RPMI8226 (cell line): ENCODE data around the gene CYTL1.
A peak's percentile ranks its signal among the peaks of the same experiment; 100 is the strongest.

ENCODE experiments used
- DNase-seq: peaks from one replicate; pipeline ENCODE4 v3.0.0-alpha.2; 2015

The CYTL1 gene

DNA sequence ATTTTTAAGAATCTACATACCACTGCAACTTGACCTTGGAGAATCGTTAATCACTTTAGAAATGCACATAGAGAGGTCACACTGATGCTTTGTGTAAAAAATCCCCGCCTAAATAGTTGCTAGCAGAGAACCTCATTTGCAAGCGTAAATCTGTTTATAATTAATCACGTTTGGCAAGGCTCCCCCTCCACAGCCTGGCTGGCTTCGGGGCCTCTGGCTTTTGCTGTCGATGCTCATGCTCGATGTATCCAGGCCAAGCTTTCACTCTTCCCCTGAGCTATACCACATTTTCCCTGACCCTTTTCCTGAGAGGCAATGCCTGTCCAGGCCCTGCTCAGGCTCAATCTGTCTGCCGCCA lies 23.4 kb downstream of the CYTL1 start:
- no peak for DNase-seq

GRCh38 chr4:4995103-4995907 lies 24.0 kb downstream of the CYTL1 start:
- DNase-seq, result peak; percentile 57

- no peak for DNase-seq
Measured at GRCh38 chr4:4994312-4995097, 24.8 kb downstream of the CYTL1 start.

DNA sequence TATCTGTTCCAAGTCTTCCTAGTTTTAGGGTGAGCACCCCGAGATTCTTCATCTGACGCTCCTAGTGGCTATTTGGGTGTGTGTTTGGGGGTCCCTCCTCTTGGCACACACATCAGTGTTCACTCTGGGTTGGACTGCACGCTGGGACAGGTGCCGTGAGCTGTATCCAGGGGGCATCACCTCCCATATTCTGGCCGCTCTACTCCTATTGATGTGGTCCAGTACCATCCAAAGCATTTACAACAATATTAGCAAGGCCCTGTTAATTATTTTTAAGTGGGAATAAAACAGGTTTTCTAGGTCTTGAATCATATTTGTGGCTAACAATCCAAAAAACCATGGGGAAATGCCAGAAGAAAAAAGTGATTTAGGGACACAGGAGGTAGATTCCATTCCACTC lies 26.4 kb downstream of the CYTL1 start:
- no peak for DNase-seq

DNA sequence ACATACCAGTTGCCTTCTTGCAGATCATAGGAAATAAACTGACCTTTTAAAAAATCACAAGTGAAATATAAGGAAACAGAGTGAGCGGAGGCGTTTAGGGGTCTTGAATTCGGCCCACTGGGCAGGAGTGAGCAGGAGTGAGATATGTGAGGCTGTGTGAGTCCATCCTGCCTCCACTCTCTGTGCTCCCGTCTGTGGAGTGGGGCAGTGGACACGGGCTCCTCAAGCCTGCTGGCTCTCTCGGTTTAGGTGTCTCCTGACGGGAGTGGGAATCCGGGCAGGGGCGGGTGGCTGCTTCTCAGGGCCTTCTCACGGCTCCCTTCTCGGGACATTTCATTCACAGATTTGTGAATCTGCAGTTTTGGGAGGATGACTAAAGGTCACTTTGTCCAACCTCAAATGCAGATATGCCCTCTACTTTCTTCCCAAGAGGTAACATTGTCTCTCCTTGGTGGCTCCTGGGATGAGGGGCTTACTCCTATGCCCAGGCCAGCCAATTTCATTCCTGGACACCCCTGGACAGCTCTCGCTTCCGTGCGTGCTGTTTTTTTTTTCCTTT lies 27.6 kb downstream of the CYTL1 start:
- DNase-seq, result no peak

- no peak for DNase-seq
Measured at GRCh38 chr4:4990857-4991540, 28.3 kb downstream of the CYTL1 start.

DNA sequence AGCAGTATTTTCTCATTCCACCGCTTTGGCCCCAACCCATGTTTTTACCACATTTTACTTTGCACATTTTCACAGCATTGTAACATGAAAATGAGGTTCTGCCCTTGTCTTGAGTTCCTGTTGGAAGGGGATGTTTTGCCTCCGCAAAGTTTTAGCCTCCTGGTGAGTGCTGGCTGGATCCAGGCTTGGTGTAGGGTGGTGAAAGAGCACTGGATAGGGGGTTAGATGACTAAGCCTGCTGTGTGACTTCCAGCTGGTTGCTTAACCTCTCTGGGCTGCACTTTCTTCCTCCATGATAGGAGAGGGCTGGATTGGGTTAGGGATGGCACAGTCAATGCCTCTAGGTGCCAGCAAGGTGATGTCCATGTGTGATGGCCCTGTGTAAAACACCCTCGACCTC lies 28.9 kb downstream of the CYTL1 start:
- DNase-seq, result no peak

DNA sequence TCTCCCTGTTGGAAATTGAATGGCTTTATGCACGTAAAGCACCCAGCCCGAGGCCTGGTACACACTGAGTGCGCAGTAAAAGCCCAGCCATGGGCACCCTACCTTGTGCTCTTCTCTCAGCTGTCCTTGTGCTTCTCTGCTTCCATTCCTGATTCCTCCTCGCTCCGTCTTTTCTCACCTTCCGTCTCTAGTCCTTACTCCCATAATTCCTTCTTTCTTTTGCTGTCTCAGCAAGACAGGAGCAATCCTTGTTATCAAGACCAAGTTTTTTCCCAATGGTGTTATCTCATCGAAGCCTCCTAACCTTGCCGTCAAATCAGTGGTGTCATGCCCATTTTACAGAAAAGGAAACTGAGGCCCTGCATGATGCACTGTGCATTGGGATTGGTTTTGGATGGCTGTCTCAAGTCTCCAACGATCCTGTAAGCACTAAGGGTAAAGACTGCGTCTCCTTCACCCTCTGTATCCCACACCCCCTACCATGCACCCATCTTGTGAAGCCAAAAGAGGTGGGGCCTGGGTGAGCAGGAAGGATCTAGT lies 30.1 kb downstream of the CYTL1 start:
- DNase-seq, result no peak

DNA sequence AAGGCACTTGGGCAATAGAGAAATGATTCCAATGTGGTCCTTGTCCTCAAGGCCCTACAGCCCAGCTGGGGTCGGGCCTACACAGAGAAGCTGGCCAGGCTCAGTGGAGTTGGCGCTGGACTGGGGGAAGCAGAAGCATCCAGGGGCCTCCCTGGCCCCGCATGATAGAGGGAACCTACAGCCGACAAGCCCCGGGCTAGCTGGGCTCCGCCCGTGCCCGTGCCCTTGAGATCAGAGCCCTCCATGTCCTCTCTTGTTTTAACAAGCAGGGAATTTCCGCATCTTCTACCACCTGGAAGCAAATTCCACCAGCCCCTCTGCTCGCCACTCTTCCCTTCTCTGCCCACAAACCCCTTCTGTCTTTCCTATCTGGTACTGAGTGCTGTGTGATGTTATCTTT lies 31.6 kb downstream of the CYTL1 start:
- DNase-seq, result no peak

GRCh38 chr4:4986841-4987240 lies 32.4 kb downstream of the CYTL1 start:
- DNase-seq, result no peak

DNA sequence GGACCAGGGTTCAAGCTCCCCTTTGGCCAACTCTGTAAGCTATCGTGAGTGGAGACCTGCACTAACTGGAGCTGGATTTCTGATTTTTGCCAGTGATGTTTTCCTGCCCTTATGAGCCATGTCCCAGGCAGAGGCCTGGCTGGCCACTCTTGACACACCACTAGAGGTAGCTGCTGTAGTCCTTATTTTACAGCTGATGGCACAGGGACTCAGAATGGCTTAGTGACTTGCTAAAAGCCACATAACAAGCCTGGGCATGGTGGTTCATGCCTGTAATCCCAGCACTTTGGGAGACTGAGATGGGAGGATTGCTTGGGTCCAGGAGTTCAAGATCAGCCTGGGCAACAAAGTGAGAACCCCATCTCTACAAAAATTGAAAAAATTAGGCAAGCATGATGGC lies 33.4 kb downstream of the CYTL1 start:
- DNase-seq, result no peak

- no peak for DNase-seq
Measured at GRCh38 chr4:4985036-4985435, 34.2 kb downstream of the CYTL1 start.

DNA sequence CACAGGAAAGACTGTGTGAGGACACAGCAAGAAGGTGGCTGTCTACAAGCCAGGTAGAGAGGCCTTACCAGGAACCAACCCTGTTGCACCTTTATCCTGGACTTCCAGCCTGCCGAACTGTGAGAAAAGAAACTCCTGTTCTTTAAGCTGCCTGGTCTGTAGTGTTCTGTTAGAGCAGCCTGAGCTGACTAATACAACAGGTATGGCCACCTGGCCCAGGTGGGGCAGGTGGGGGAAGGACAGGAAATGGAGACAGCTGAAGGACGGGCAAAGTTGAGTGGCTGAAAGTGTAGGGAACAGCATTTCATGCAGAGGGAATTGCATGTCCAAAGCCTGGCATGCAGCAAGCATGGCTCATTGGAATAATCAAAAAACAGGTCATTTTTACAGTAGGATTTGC lies 35.1 kb downstream of the CYTL1 start:
- DNase-seq, result no peak

DNA sequence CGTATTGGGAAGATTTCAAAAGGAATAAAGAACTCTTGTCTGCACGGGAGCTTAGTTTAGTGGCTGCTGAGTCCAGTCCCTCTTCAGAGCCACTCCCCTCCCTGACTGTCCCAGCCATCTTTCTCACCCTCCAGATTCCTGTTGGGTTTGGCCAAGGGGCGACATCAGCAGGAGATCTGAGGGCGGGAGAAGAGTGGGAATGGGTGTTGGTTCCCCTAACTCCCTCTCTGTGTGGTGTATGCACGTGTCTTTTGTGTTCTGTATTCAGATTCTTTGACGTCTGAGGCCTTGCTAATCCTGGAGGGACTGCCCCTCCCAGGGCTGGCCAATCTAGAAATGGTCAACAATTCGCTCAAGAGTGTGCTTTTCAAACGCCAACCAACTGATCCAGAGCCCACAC lies 37.4 kb downstream of the CYTL1 start:
- DNase-seq, result no peak

DNA sequence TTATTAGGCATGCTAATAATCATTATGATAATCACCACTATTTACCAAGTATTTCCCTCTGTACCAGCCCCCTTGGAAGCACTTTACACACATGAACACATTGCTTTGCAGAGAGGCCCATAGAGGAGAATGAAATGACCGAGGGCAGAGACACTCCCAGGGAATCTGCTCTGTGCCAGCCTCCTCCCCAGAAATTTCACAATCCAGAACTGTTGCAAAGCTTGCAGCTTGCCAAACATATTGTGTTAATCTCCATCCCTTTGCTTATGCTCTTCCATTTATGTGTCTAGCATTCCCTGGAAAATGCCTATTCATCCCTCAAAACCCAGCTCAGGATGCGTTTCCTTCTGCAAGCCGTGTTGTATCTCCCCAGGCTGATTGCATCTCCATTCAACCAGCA lies 37.8 kb downstream of the CYTL1 start:
- no peak for DNase-seq

DNA sequence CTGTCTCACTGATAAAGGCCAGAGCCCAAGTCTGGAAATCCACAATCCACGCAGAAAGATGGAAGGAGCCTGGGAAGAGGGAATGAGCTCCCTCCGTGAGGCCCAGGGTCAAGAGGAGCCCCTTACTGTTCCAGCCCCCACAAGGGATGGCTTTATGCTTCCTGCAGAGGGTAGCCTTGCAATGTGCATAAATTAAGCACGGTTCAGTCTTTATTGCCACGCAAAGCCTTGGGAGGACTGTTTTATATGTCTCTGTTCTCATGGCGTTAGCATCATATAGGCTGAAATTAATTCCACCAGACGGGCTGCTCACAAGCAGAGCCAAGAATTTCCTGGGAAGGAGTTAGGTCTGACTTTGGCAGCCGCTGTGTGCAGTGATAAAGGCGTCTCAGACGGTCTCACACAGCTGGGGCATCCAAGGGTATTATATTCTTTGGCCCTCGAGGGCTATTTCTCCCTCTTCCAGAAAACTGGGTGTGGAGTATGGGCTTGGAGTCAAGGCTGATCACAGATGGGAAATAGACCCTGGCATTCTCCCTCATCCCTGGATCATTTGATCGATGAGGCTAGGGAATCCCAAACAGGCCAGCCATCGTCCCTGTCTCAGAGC lies 38.5 kb downstream of the CYTL1 start:
- DNase-seq, result no peak

GRCh38 chr4:4979971-4980370 lies 39.3 kb downstream of the CYTL1 start:
- no peak for DNase-seq

- no peak for DNase-seq
Measured at GRCh38 chr4:4974727-4975126, 44.5 kb downstream of the CYTL1 start.

- DNase-seq, result no peak
Measured at GRCh38 chr4:4971796-4972195, 47.5 kb downstream of the CYTL1 start.

DNA sequence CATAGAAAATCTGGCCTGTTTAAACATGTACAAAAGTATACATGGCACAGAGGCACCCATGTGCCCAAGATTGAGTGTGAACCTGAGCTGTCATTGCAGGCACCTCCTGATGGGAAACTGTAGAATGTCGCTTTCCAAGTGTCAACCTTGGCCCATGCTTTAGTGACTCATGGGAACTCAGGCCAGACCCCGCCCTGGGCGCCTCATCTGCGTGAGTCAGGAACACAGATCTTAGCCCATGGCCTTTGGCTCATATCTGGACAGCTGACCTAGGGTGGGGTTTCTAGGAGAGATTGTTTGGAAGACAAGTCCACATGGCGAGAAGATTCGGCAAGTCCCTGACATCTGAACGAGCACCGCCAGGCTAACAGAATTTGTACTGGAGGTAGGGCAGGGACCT lies 50.0 kb downstream of the CYTL1 start:
- DNase-seq, result no peak

DNA sequence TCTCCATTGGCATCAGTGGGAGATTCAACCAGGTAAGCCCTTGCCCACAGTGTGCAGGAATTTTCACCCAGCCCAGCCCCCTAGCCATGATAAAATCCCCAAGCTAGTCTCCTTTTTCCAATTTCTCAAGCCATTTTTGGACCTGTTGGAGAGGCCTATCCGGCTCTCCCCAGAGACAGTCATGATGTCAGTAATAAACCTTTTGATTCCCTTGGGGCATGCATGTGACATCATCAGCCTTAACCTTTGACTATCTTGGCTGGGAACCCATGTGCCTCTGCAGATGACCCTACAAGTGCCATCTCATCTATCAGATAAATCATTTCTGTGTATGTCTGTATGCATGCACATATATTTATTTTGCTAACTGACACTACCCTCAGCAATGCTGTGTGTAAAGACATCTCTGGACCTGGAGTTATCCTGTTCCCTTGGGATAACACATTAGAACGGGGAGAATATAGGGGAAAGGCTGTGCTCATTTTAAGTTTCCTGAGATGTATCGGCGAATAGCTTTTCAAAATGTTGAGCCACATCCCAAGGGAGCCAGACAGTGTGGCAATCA lies 51.0 kb downstream of the CYTL1 start:
- DNase-seq, result no peak
